ENCODE data around the gene ASRGL1. TPM values are rescaled to one million over a fixed set of nuclear protein-coding genes. Genes with fewer than 3 reads are reported as not detected.

ASRGL1 gene
- total RNA-seq, 1 experiment from 2014 or later, result 51.6 TPM

DNA sequence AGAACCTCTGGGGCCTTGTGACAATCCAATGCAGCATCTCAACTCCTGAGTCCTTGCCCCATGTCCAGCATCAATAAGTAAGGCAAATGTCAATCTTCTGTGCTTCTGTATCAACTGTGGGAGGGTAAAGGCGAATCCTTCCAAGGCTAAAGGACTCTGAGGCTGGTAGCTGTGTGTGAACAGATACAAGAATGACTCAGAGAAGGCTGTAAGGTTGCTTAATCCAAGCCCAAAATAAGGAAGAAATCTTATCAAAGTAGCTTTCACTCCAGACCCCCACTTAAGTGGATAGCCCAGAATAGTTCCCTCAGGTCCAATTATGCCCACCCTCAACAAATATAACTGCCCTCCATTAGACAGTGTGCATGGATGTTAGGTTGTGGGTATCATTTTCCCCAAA lies 53.5 kb downstream of the ASRGL1 start (continued):
- TF ChIP-seq SMAD3 (CRISPR knock-in tag; IDR thresholded peaks at IDR 0.05; ENCODE audit: borderline replicate concordance) (no peak), AFF4 (CRISPR knock-in tag; IDR thresholded peaks at IDR 0.05; ENCODE audit: borderline replicate concordance) (no peak)

DNA sequence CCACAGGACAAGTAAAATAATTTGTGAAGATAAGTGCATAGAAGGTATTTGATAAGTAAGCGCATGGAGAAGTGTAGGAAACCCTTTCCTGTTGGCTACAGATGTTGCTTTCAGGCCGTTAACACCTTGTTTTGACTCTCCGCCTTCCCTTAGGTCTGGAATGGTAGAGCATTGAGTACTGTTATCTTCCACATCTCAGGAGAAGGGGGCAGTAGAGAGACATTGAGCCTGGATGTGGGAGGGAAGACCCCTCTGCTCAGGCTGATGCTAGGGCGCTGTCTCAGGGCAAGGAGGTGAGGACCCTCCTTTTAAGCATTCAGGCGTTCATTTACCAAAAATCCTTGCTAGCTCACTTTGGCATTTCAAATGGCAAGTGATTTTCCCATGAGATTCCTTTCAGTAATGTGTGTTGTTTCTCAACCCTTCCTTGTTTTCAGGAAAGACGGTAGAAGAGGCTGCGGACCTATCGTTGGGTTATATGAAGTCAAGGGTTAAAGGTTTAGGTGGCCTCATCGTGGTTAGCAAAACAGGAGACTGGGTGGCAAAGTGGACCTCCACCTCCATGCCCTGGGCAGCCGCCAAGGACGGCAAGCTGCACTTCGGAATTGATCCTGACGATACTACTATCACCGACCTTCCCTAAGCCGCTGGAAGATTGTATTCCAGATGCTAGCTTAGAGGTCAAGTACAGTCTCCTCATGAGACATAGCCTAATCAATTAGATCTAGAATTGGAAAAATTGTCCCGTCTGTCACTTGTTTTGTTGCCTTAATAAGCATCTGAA lies 54.6 kb downstream of the ASRGL1 start:
- POLR2A ChIA-PET, result interaction anchor here (0.6 kb wide), 1 partner anchor 169 kb away, joined by 6 read pairs; no protein-coding TSS in a partner anchor
- H3K9me3 Mint-ChIP-seq, result no peaks in the 10 kb centered on the region
- CTCF ChIA-PET, result interaction anchor here (1.3 to 5.9 kb wide), 5 partner anchors 9 to 153 kb away, joined by 4 to 279 read pairs (median 7); partner anchors contain the start of gene AHNAK
- no peak for TF ChIP-seq OVOL2 (CRISPR knock-in tag; IDR thresholded peaks at IDR 0.05; ENCODE audit: borderline replicate concordance)
- TF ChIP-seq EMX1 (CRISPR knock-in tag; IDR thresholded peaks at IDR 0.05), result no peak
- TF ChIP-seq AFF4 (CRISPR knock-in tag; IDR thresholded peaks at IDR 0.05; ENCODE audit: borderline replicate concordance), result no peak
- no peak for TF ChIP-seq ZNF671 (CRISPR knock-in tag; IDR thresholded peaks at IDR 0.05)
- TF ChIP-seq, protein P1, sequence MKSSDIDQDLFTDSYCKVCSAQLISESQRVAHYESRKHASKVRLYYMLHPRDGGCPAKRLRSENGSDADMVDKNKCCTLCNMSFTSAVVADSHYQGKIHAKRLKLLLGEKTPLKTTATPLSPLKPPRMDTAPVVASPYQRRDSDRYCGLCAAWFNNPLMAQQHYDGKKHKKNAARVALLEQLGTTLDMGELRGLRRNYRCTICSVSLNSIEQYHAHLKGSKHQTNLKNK (CRISPR knock-in tag; IDR thresholded peaks at IDR 0.05), result no peak
- TF ChIP-seq SOX15 (CRISPR knock-in tag; IDR thresholded peaks at IDR 0.05), result no peak
- no peak for TF ChIP-seq JUN (CRISPR knock-in tag; IDR thresholded peaks at IDR 0.05)
- TF ChIP-seq GTF2I (CRISPR knock-in tag; conservative IDR thresholded peaks at IDR 0.05), result no peak
- no peak for TF ChIP-seq NR3C1 (CRISPR knock-in tag; conservative IDR thresholded peaks at IDR 0.05; ENCODE audit: low read depth)
- TF ChIP-seq RORB (CRISPR knock-in tag; IDR thresholded peaks at IDR 0.05), result no peak
- TF ChIP-seq CBFB (CRISPR knock-in tag; IDR thresholded peaks at IDR 0.05; ENCODE audit: low read depth), result no peak
- TF ChIP-seq FOXJ3 (CRISPR knock-in tag; IDR thresholded peaks at IDR 0.05; ENCODE audit: borderline replicate concordance), result no peak
- TF ChIP-seq JAZF1 (CRISPR knock-in tag; IDR thresholded peaks at IDR 0.05), result no peak
- TF ChIP-seq TEAD4 (CRISPR knock-in tag; IDR thresholded peaks at IDR 0.05), result no peak
- no peak for TF ChIP-seq MAX (CRISPR knock-in tag; IDR thresholded peaks at IDR 0.05)
- H3K27ac Mint-ChIP-seq, result no peak overlapping the region
- peak; percentile 68 for ATAC-seq
- no peaks in the 10 kb centered on the region for H3K36me3 Mint-ChIP-seq
- H3K4me1 Mint-ChIP-seq, result peaks cover 15% of the 10 kb centered on the region
- H3K4me3 Mint-ChIP-seq, result no peak overlapping the region
- no peak for DNase-seq (ENCODE audit: low spot score)
- no peaks in the 10 kb centered on the region for H3K27me3 Mint-ChIP-seq (ENCODE audit: low read depth)

Data from WTC11 (cell line).